K562 (cell line): Measurements from ENCODE around the gene METTL23. TPM values are rescaled to one million over a fixed set of nuclear protein-coding genes. Genes with fewer than 3 reads are reported as not detected.

Experiments used
- CREM ChIP-seq: IDR thresholded peaks from 2 replicates; pipeline ENCODE4 v1.6.1; 2014; ENCODE audit warnings: antibody characterized with exemption, low read depth
- HNRNPUL1 ChIP-seq: fragments of 200-400 bp; formaldehyde crosslinking; IDR thresholded peaks from 2 replicates; pipeline ENCODE4 v1.6.1; 2017; ENCODE audit warnings: low read length
- LCOR ChIP-seq: sonication (generic); formaldehyde crosslinking; IDR thresholded peaks from 2 replicates; pipeline ENCODE4 v1.8.0; 2022; ENCODE audit warnings: mild to moderate bottlenecking, missing genetic modification reagents
- MBD2 ChIP-seq: sonication (generic); IDR thresholded peaks from 2 replicates; pipeline ENCODE4 v1.6.1; 2016; ENCODE audit warnings: low read depth, borderline replicate concordance
- NFRKB ChIP-seq: fragments of 450-650 bp; IDR thresholded peaks from 2 replicates; pipeline ENCODE4 v1.6.1; 2016; ENCODE audit warnings: low read depth
- PHF8 ChIP-seq: fragments of 200-600 bp; sonication (generic); IDR thresholded peaks from 2 replicates; pipeline ENCODE4 v1.6.1; 2012; ENCODE audit warnings: mixed run types, mild to moderate bottlenecking, inconsistent platforms, low read length, moderate library complexity, borderline replicate concordance
- PHTF2 ChIP-seq: fragments of 250-450 bp; sonication (Bioruptor Pico); IDR thresholded peaks from 2 replicates; pipeline ENCODE4 v1.5.0; 2021; ENCODE audit warnings: mild to moderate bottlenecking
- RERE ChIP-seq: sonication (generic); formaldehyde crosslinking; IDR thresholded peaks from 2 replicates; pipeline ENCODE4 v1.8.0; 2023; ENCODE audit warnings: missing genetic modification reagents, mild to moderate bottlenecking, borderline replicate concordance
- SP1 ChIP-seq: sonication (generic); formaldehyde crosslinking; IDR thresholded peaks from 2 replicates; pipeline ENCODE4 v1.8.1; 2022; ENCODE audit warnings: mild to moderate bottlenecking, missing genetic modification reagents
- TFAP4 ChIP-seq: sonication (generic); formaldehyde crosslinking; IDR thresholded peaks from 2 replicates; pipeline ENCODE4 v1.8.0; 2022; ENCODE audit warnings: missing genetic modification reagents, mild to moderate bottlenecking, moderate library complexity, borderline replicate concordance
- TRIM24 ChIP-seq, 2 experiments: fragments of 450-650 bp; IDR thresholded peaks; 2 replicates each; pipeline ENCODE4 v1.6.1; 2016
- USF1 ChIP-seq: sonication (generic); formaldehyde crosslinking; IDR thresholded peaks from 2 replicates; pipeline ENCODE4 v1.9.0; 2022; ENCODE audit warnings: mild to moderate bottlenecking, missing genetic modification reagents
- ZNF239 ChIP-seq: fragments of 250-450 bp; sonication (Bioruptor Pico); IDR thresholded peaks from 2 replicates; pipeline ENCODE4 v1.4.0; 2020; ENCODE audit warnings: mild to moderate bottlenecking
- polyA plus RNA-seq, 8 experiments: library from polyadenylated mRNA; depleted of rRNA in 4 of 8; stranded (reverse) in 5 of 8; unstranded in 3 of 8; fragments of >200 nt; fragmentation: Nextera tagmentation in 2 of 8; fragmentation: Illumina TruSeq in 1 of 8; extraction: Ambion mirVana in 2 of 8; extraction: Trizol in 1 of 8; gene quantifications; 2 replicates each; pipeline versions ENCODE4 v1.2.1 to v1.2.3, GENCODE V29; 2011 to 2014; ENCODE audit warnings: inconsistent platforms in 1 of 8, missing spikeins in 1 of 8
- total RNA-seq, 7 experiments: library from RNA; depleted of rRNA in 6 of 7; stranded (reverse); fragments of >200 nt in 6 of 7; fragmentation: Illumina TruSeq in 2 of 7; extraction: Trizol in 2 of 7; gene quantifications; 2 replicates each; pipeline versions ENCODE4 v1.2.1 to v1.2.3, GENCODE V29; 2011 to 2021; ENCODE audit warnings: low replicate concordance in 1 of 7

The METTL23 gene
- total and polyA plus RNA-seq, 9 of the 15 experiments (the other 6 are each of a cell fraction or from before 2014, with no cell fraction given): 29.4 to 67.3 (median 41.6) TPM

- TF ChIP-seq RERE (CRISPR knock-in tag): 0 out of 2 replicates have a peak, but pooled peaks have one; percentile 26
- TF ChIP-seq TFAP4 (CRISPR knock-in tag): peak; percentile 86
- no peak for TF ChIP-seq CREM
- 0 out of 2 replicates have a peak, but pooled peaks have one; percentile 41 for TF ChIP-seq NFRKB
- peak; percentile 65 for TF ChIP-seq SP1 (CRISPR knock-in tag)
- TF ChIP-seq MBD2: no peak; the same call in 1 of the 2 replicates
- no peak for TF ChIP-seq HNRNPUL1
- no peak for TF ChIP-seq ZNF239 (CRISPR knock-in tag)
- TF ChIP-seq PHF8: peak; percentile 69; the same call in 1 of the 2 replicates
- peak; percentile 83 for TF ChIP-seq USF1 (CRISPR knock-in tag)
- peak; percentile 63 for TF ChIP-seq LCOR
- TF ChIP-seq PHTF2 (CRISPR knock-in tag): no peak
- peak in 1 of 2 experiments; percentile 39; a peak in 1 of 4 replicates for TF ChIP-seq TRIM24 (IDR thresholded peaks at IDR 0.05)
Measured at GRCh38 chr17:76726776-76727718, at the start of gene METTL23 (continued).
